Fibroblast of lung (primary cell): ENCODE data around the gene CDC42EP2. TPM values are rescaled to one million over a fixed set of nuclear protein-coding genes. Genes with fewer than 3 reads are reported as not detected.
A peak's percentile ranks its signal among the peaks of the same experiment; 100 is the strongest.

Experiments
- DNase-seq, 2 donors: peaks; one replicate each; pipeline versions ENCODE4 v3.0.0 to v3.0.0-alpha.2; 2010; ENCODE audit warnings: low read depth in 2 of 2
- H2AFZ ChIP-seq: 2 replicates; pipeline ENCODE4 v1.5.1; 2012; ENCODE audit warnings: low read length, control low read depth, inconsistent platforms
- H3K27ac ChIP-seq: 2 replicates; pipeline ENCODE4 v1.5.1; 2011; ENCODE audit warnings: low read length, control low read depth; ENCODE audit not compliant: insufficient read depth
- H3K27me3 ChIP-seq: 2 replicates; pipeline ENCODE4 v1.5.1; 2011; ENCODE audit warnings: mild to moderate bottlenecking, low read length; ENCODE audit not compliant: control insufficient read depth, insufficient read depth
- H3K36me3 ChIP-seq: 2 replicates; pipeline ENCODE4 v1.5.1; 2011; ENCODE audit warnings: low read length; ENCODE audit not compliant: control insufficient read depth, insufficient read depth
- H3K4me1 ChIP-seq: 2 replicates; pipeline ENCODE4 v1.5.1; 2011; ENCODE audit warnings: low read length; ENCODE audit not compliant: control insufficient read depth, insufficient read depth; ENCODE audit errors: extremely low read depth
- H3K4me2 ChIP-seq: 2 replicates; pipeline ENCODE4 v1.5.1; 2011; ENCODE audit warnings: low read length, control low read depth; ENCODE audit not compliant: insufficient read depth; ENCODE audit errors: extremely low read depth
- H3K4me3 ChIP-seq, 4 experiments: fragments of 200-600 bp in 1 of 4; sonication (generic) in 1 of 4; replicated peaks in 1 of 4; 2 replicates each; pipeline ENCODE4 v1.5.1; 2011 to 2016; ENCODE audit warnings: low read length in 4 of 4, low read depth in 3 of 4, mild to moderate bottlenecking in 3 of 4, control low read depth in 2 of 4, inconsistent platforms in 1 of 4, mixed read lengths in 1 of 4; ENCODE audit not compliant: insufficient read depth in 1 of 4; ENCODE audit errors: control extremely low read depth in 1 of 4
- H3K79me2 ChIP-seq: 2 replicates; pipeline ENCODE4 v1.5.1; 2012; ENCODE audit warnings: mild to moderate bottlenecking, low read length, inconsistent platforms; ENCODE audit not compliant: control insufficient read depth, insufficient read depth
- H3K9ac ChIP-seq: 2 replicates; pipeline ENCODE4 v1.5.1; 2011; ENCODE audit warnings: mild to moderate bottlenecking, low read length, control low read depth; ENCODE audit not compliant: insufficient read depth
- H3K9me3 ChIP-seq: 2 replicates; pipeline ENCODE4 v1.5.1; 2012; ENCODE audit warnings: low read depth, low read length; ENCODE audit not compliant: control insufficient read depth, insufficient read depth
- H4K20me1 ChIP-seq: 2 replicates; pipeline ENCODE4 v1.5.1; 2011; ENCODE audit warnings: low read length; ENCODE audit not compliant: control insufficient read depth, insufficient read depth; ENCODE audit errors: extremely low read depth
- CTCF ChIP-seq, 2 donors: IDR thresholded peaks in 1 of 2; conservative IDR thresholded peaks in 1 of 2; 1 replicate in 1 of 2; 2 replicates in 1 of 2; pipeline ENCODE4 v1.5.1; 2011 to 2012; ENCODE audit warnings: low read length in 2 of 2, control low read depth in 1 of 2, inconsistent platforms in 1 of 2, low read depth in 1 of 2, mild to moderate bottlenecking in 1 of 2
- EZH2 ChIP-seq: IDR thresholded peaks from 2 replicates; pipeline ENCODE4 v1.5.1; 2012; ENCODE audit warnings: low read length, control low read depth, mild to moderate bottlenecking; ENCODE audit errors: missing control alignments
- polyA plus RNA-seq, 2 donors: library from polyadenylated mRNA; depleted of rRNA in 1 of 2; stranded (reverse) in 1 of 2; unstranded in 1 of 2; fragments of >200 nt; gene quantifications; 2 replicates each; pipeline ENCODE4 v1.2.1, GENCODE V29; 2011 to 2012; ENCODE audit warnings: missing spikeins in 1 of 2
- total RNA-seq: library from RNA; depleted of rRNA; stranded (reverse); fragments of >200 nt; gene quantifications from 2 replicates; pipeline ENCODE4 v1.2.1, GENCODE V29; 2014

Gene CDC42EP2
- total and polyA plus RNA-seq, 2 donors (not counting 1 experiment from before 2014, with no cell fraction given), result 25.6 to 48.4 TPM

- peaks cover 24% of the 10 kb centered on the region for H3K4me1 ChIP-seq
- H3K9me3 ChIP-seq, result no peaks in the 10 kb centered on the region
- DNase-seq, result peak; percentile 56 to 78
- no peaks in the 10 kb centered on the region for H3K27me3 ChIP-seq
- TF ChIP-seq EZH2 (no peak), CTCF (conservative IDR thresholded peaks at IDR 0.05 in 1 of 2, IDR thresholded peaks at IDR 0.05 in 1 of 2; ENCODE audit: low read depth in 1 of 2, low read length in 2 of 2) (peak; percentile 76 to 93)
- H3K27ac ChIP-seq, result peak overlapping the region; percentile 99
- H3K36me3 ChIP-seq, result peaks cover 6% of the 10 kb centered on the region
- peaks cover 62% of the 10 kb centered on the region for H3K79me2 ChIP-seq
- H3K9ac ChIP-seq, result peak overlapping the region; percentile 99
- no peak overlapping the region for H2AFZ ChIP-seq
- H3K4me2 ChIP-seq, result peak overlapping the region; percentile 65
- H3K4me3 ChIP-seq, result peak overlapping the region; percentile 48 to 97 (median 76)
- H4K20me1 ChIP-seq, result peaks cover 1% of the 10 kb centered on the region
These were observed 669 bp downstream of the CDC42EP2 start for GRCh38 chr11:65315204-65315865.

GRCh38 chr11:65315866-65316226 is 1.2 kb downstream of the CDC42EP2 start:
- no peak for DNase-seq
- H3K27ac ChIP-seq, result peak overlapping the region; percentile 99
- H2AFZ ChIP-seq, result no peak overlapping the region
- H3K9ac ChIP-seq, result peak overlapping the region; percentile 99
- TF ChIP-seq EZH2 (no peak), CTCF (conservative IDR thresholded peaks at IDR 0.05 in 1 of 2, IDR thresholded peaks at IDR 0.05 in 1 of 2; ENCODE audit: low read depth in 1 of 2, low read length in 2 of 2) (no peak)
- no peaks in the 10 kb centered on the region for H3K27me3 ChIP-seq
- peaks cover 67% of the 10 kb centered on the region for H3K79me2 ChIP-seq
- H3K4me3 ChIP-seq, result peak overlapping the region; percentile 48 to 97 (median 76)
- peaks cover 1% of the 10 kb centered on the region for H4K20me1 ChIP-seq
- peaks cover 11% of the 10 kb centered on the region for H3K36me3 ChIP-seq
- H3K4me1 ChIP-seq, result peaks cover 24% of the 10 kb centered on the region
- no peaks in the 10 kb centered on the region for H3K9me3 ChIP-seq
- peak overlapping the region; percentile 65 for H3K4me2 ChIP-seq

GRCh38 chr11:65316227-65317024 is 1.8 kb downstream of the CDC42EP2 start:
- Histone ChIP-seq H3K4me2 (peak overlapping the region; percentile 85), H3K9ac (peak overlapping the region; percentile 99), H3K79me2 (peaks cover 72% of the 10 kb centered on the region), H3K36me3 (peaks cover 16% of the 10 kb centered on the region), H4K20me1 (peaks cover 1% of the 10 kb centered on the region), H3K27me3 (no peaks in the 10 kb centered on the region), H3K9me3 (no peaks in the 10 kb centered on the region), H3K27ac (peak overlapping the region; percentile 99), H3K4me1 (peaks cover 23% of the 10 kb centered on the region), H2AFZ (no peak overlapping the region), H3K4me3 (peak overlapping the region; percentile 54 to 97 (median 76))
- DNase-seq, result peak; percentile 83 to 99
- no peak for TF ChIP-seq EZH2
- TF ChIP-seq CTCF (conservative IDR thresholded peaks at IDR 0.05 in 1 of 2, IDR thresholded peaks at IDR 0.05 in 1 of 2; ENCODE audit: low read depth in 1 of 2, low read length in 2 of 2), result no peak
